T-helper 2 cell (primary cell): ENCODE data around the gene RNF126.
"Not testable (repeated sequence)": the region's sequence is repeated elsewhere in the genome, so short reads cannot be mapped to it uniquely, and the experiment has no call there.

Source experiments
- DNase-seq, 5 experiments: peaks; one replicate each; pipeline versions ENCODE4 v3.0.0 to v3.0.0-alpha.2; 2012 to 2022

Gene RNF126

GRCh38 chr19:626566-626965 is 36.4 kb downstream of the RNF126 start:
- DNase-seq: not testable (repeated sequence)

DNA sequence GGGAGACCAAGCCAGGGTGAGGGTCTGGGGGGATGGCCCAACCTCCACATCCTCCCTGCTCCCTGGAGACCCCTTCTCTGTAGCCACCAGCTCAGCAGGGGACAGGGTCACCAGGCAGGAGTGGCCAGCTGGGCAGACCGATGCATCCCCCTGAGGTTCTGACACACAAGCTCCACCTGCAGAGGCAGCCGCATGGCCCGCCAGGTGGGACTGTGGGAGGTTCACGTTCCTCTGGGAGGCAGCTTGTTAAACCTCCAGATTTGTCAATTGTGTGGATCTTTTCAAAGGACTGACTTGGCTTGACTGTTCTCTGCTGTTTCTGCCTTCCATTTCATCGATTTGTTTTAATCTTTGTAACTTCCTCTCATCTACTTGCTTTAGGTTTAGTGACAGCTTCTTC is 37.8 kb downstream of the RNF126 start:
- no peak for DNase-seq

GRCh38 chr19:624433-625109 is 38.4 kb downstream of the RNF126 start:
- no peak for DNase-seq

GRCh38 chr19:623974-624373 is 39.0 kb downstream of the RNF126 start:
- DNase-seq: no peak

DNA sequence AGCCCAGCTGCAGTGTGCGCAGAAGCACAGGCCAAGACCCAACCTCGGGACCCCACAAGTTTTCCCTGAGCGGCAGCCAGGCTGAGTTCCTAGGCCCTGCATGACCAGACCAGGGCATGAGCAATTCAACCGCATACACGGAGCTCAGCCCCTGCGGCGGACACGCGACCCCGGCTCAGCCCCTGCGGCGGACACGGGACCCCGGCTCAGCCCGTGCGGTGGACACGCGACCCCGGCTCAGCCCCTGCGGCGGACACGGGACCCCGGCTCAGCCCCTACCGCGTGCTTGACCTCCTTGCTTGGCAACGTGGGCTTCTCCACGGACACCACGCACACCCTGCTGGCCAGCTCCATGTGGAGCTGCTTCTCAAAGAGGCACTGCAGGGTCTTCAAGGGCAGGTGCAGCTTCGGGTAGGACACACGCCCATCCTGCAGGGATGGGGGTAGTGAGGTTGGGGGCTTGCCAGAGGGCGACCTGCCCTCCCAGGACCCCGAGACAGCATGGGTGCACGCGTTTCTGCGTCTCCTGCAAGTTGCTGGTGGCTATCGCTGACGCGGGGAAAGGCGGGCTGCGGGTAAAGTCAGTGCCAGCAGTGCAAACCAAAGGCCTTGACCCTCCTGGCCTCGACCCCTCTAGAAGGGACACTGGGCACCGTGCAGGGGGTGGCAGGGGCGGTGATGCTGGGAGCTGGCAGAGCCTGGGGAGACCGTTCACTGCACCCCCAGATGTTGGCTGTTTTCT is 39.7 kb downstream of the RNF126 start:
- no peak for DNase-seq

DNA sequence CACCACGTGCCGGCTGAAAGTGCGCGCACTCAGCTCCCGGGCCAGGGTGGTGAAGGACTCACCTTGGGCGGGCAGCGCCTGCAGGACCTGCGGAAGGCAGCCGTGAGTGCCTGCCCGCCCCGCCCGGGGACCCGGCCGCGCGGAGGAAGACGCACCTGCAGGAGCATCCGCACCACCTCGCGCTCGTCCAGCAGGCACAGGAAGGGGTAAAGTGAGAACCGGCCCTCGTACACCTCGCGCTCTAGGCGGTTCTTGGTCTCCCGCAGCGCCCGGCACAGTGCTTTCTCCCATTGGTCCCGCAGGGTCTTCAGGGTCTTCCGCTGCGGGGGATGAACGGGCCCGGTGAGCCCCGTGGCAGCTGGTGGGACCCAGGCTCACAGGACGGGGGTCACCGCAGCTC is 40.3 kb downstream of the RNF126 start:
- no peak for DNase-seq

DNA sequence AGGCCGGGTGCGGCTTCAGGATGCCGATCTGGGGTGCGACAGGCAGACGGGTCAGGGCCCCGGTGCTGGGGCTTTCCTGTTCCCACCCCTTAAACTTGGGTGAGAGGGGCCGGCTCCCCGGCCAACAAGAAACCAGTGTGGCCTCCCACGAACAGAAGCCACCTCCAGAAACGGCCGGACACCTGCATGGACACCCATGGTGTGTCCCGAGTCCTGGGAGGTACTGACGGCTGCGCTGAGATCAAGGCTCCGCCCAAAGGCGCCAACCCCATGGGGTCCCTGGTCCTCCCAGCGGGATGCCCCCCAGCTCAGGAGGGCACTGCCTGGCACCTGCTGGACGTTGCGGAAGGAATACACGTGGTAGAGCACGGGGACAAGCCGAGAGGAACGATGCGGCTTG is 41.2 kb downstream of the RNF126 start:
- no peak for DNase-seq

- not testable (repeated sequence) for DNase-seq
Observed at GRCh38 chr19:621191-621590, 41.8 kb downstream of the RNF126 start.

- no peak for DNase-seq
Observed at GRCh38 chr19:620166-620862, 42.7 kb downstream of the RNF126 start.

- DNase-seq: no peak
Observed at GRCh38 chr19:619286-620002, 43.6 kb downstream of the RNF126 start.

DNA sequence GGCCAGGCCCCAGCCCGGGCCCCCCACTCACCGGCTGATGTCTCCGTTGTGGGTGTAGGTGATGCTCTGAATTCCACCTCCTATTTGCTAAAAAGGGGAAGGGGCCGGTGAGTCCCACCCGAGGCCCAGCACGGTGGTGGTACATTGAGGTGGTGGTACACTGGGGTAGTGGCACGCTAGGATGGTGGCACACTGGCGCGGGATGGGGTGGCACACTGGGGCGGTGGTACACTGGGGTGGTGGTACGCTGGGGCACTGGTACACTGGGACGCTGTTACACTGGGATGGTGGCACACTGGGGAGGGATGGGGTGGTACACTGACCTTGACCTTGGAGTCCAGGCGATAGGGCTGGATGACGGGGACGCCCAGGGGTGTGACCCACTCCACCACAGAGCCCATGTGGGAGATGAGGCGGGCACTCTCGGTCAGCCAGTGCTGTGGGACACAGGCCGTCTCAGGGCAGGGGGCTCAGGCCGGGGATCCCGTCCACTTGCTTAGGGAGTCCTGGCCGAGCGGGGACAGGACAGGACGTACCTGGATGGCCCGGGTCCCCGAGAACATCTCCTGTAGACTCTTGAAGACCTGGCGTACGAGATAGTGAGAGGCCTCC is 44.2 kb downstream of the RNF126 start:
- no peak for DNase-seq

DNA sequence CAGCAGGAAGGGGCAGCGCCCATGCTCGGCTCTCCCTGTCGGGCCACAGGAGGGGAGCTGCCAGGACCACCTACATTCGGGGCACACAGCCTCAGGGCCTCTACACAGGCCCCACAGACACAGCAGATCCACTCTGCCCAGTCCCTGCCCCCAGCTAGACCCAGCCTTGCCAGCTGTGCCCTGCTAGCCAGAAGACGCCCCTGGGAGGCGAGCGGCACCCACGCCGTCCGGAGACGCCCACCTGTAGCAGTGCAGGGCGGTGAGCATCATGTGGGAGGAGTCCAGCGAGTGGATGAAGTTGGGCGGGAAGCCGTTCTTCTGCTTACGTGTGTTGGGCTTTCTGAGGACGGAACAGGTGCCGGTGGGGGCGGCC is 44.8 kb downstream of the RNF126 start:
- DNase-seq: no peak

- no peak for DNase-seq
Observed at GRCh38 chr19:617551-618246, 45.3 kb downstream of the RNF126 start.

DNA sequence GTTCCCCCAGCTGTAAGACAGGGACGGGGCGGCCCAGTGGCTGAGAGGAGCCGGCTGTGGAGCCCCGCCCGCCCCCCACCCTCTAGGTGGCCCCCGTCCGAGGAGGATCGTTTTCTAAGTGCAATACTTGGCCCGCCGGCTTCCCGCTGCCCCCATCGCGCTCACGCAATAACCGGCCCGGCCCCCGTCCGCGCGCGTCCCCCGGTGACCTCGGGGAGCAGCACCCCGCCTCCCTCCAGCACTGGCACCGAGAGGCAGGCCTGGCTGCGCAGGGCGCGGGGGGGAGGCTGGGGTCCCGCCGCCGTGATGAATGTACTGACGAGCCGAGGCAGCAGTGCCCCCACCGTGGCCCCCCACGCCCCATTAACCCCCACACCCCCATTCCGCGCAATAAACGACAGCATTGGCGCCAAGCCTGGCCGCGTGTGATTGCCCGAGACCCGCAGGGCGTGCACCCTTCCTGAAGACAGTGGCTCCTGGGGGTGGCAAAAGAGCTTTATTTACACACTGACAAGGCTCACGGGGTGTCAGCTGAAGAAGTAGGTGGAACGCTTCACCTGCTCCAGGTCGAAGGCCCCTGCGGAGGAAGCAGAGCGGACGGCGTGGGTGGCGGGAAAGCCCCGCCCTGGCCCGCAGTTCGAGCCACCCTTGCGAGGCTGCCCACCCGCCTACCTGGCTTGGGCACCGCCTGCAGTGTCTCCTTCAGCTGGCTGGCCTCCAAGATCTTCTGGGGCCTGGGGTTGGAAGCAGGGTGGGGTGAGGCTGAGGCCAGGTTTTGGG is 46.1 kb downstream of the RNF126 start:
- no peak for DNase-seq

- no peak for DNase-seq
Observed at GRCh38 chr19:616062-616700, 46.8 kb downstream of the RNF126 start.

DNA sequence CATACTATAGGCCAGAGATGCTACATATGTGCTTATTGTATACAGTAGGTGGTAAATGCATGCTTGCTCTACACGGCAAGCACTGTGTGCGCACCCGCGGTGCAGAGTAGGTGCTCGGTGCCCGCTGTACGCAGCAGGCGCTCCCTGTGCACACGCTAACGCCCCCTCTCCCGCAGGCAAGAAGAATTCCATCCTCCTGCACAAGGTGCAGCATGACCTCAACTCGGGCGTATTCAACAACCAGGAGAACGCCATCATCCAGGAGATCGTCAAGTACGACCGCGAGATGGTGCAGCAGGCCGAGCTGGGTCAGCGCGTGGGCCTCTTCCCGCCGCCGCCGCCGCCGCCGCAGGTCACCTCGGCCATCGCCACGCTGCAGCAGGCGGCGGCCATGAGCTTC is 47.4 kb downstream of the RNF126 start:
- DNase-seq: no peak

DNA sequence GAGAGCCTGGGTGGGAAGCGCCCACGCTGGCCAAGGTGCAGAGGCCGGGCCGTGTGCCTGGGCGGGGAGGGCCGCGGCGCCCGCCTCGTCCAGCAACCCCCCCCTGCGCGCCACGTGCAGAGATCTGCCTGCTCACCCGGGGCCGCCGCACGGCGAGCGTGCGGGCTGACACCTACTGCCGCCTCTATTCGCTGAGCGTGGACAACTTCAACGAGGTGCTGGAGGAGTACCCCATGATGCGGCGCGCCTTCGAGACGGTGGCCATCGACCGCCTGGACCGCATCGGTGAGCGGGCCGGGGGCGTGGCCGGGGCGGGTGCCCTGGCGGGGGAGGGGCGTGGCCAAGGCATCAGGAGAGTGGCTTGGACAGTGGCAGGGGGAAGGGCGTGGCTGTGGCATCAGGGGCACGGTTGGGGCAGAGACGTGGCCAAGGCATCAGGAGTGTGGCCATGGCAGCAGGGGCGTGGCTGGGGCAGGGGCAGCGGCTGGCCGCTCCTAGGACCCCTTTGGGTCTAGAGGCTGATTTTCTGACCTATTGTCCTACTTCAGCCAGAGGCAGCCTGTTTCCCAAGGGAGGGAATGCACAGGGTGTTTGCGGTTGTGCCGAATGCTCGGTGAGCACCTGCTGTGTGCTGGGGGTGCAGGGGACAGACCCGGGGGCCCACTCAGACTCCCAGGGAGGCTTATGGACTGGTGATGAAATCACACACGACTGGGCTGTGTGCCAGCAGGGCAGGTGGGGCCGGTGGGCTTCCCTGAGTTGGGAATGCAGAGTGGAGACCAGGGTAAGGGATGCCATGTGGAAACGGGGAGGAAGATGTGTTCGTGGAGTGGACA is 49.1 kb downstream of the RNF126 start:
- DNase-seq: no peak

DNA sequence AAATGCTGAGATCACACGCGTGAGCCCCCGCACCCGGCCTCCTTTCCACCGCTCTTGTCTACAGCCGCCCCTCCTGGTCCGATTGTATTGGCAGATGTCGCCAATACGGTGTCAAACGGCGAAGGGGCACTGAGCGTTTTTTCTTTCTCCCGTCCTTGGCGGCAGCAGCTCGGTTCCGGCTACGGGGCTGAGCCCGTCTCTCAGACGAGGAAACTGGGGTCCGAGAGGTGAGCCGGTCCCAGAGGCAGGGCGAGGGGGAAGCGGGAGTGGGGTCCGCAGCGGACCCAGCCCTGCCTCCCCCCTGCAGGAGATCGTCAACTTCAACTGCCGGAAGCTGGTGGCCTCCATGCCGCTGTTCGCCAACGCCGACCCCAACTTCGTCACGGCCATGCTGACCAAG is 50.1 kb downstream of the RNF126 start:
- DNase-seq: no peak

GRCh38 chr19:611481-611868 is 51.5 kb downstream of the RNF126 start:
- DNase-seq: peak in 3 of 5 experiments; percentile 58 to 67 (median 61)
